ENCODE results near the gene GPR156.
"Not testable (repeated sequence)": the region's sequence is repeated elsewhere in the genome, so short reads cannot be mapped to it uniquely, and the experiment has no call there.

The GPR156 gene

GRCh38 chr3:120161902-120162301 is 123.1 kb downstream of the GPR156 start:
- no peak for DNase-seq (ENCODE audit: low read depth, low spot score)

- DNase-seq (ENCODE audit: low read depth, low spot score): no peak
These were observed 125.0 kb downstream of the GPR156 start for GRCh38 chr3:120160050-120160449.

GRCh38 chr3:120157681-120158080 is 127.3 kb downstream of the GPR156 start:
- DNase-seq (ENCODE audit: low read depth, low spot score): no peak

- no peak for DNase-seq (ENCODE audit: low read depth, low spot score)
These were observed 127.9 kb downstream of the GPR156 start for GRCh38 chr3:120157113-120157512.

GRCh38 chr3:120156699-120157098 is 128.3 kb downstream of the GPR156 start:
- DNase-seq (ENCODE audit: low read depth, low spot score): no peak

- DNase-seq (ENCODE audit: low read depth, low spot score): not testable (repeated sequence)
These were observed 129.3 kb downstream of the GPR156 start for GRCh38 chr3:120155694-120156093.

GRCh38 chr3:120155108-120155507 is 129.9 kb downstream of the GPR156 start:
- no peak for DNase-seq (ENCODE audit: low read depth, low spot score)

GRCh38 chr3:120153294-120153693 is 131.7 kb downstream of the GPR156 start:
- DNase-seq (ENCODE audit: low read depth, low spot score): no peak

- DNase-seq (ENCODE audit: low read depth, low spot score): no peak
These were observed 133.2 kb downstream of the GPR156 start for GRCh38 chr3:120151791-120152190.

- DNase-seq (ENCODE audit: low read depth, low spot score): no peak
These were observed 136.7 kb downstream of the GPR156 start for GRCh38 chr3:120148187-120148949.

- DNase-seq (ENCODE audit: low read depth, low spot score): no peak
These were observed 137.8 kb downstream of the GPR156 start for GRCh38 chr3:120147072-120147871.

GRCh38 chr3:120145542-120146285 is 139.3 kb downstream of the GPR156 start:
- no peak for DNase-seq (ENCODE audit: low read depth, low spot score)

GRCh38 chr3:120144267-120144666 is 140.8 kb downstream of the GPR156 start:
- no peak for DNase-seq (ENCODE audit: low read depth, low spot score)

- no peak for DNase-seq (ENCODE audit: low read depth, low spot score)
These were observed 141.3 kb downstream of the GPR156 start for GRCh38 chr3:120143676-120144075.

GRCh38 chr3:120142236-120142635 is 142.8 kb downstream of the GPR156 start:
- DNase-seq (ENCODE audit: low read depth, low spot score): no peak

GRCh38 chr3:120140098-120140742 is 144.8 kb downstream of the GPR156 start:
- no peak for DNase-seq (ENCODE audit: low read depth, low spot score)

GRCh38 chr3:120139140-120139539 is 145.9 kb downstream of the GPR156 start:
- no peak for DNase-seq (ENCODE audit: low read depth, low spot score)

GRCh38 chr3:120137548-120137947 is 147.5 kb downstream of the GPR156 start:
- no peak for DNase-seq (ENCODE audit: low read depth, low spot score)

- no peak for DNase-seq (ENCODE audit: low read depth, low spot score)
These were observed 154.4 kb downstream of the GPR156 start for GRCh38 chr3:120130656-120131055.

- DNase-seq (ENCODE audit: low read depth, low spot score): no peak
These were observed 155.1 kb downstream of the GPR156 start for GRCh38 chr3:120129718-120130513.

- DNase-seq (ENCODE audit: low read depth, low spot score): no peak
These were observed 156.0 kb downstream of the GPR156 start for GRCh38 chr3:120129051-120129450.
